ENCODE results near the gene FAS.
"Not testable (repeated sequence)": the region's sequence is repeated elsewhere in the genome, so short reads cannot be mapped to it uniquely, and the experiment has no call there.

The FAS gene

GRCh38 chr10:88995156-88995876, 4.7 kb downstream of the FAS start:
- no peak for DNase-seq

- DNase-seq: no peak
Observed at GRCh38 chr10:88996927-88997326, 6.3 kb downstream of the FAS start.

DNA sequence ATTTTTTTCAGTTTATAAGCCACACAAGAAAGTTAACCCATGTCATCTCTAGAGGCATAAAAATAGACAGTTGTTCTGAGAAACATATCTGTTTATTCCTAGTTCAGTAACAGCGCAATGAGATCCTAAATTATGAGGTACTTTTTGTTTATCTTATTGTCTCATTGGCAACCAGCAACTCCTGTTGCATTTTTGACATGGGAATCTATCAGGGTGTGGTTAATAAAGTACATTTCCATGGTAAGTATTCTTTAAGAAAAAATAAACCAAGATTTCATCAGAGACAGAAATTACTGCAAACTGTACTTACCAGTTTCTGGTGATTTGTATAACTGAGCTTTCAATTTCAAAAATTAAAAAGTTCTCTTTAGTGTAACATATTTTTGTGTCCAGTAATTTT, 9.0 kb downstream of the FAS start:
- DNase-seq: no peak

GRCh38 chr10:89001024-89001728, 10.6 kb downstream of the FAS start:
- DNase-seq: no peak

DNA sequence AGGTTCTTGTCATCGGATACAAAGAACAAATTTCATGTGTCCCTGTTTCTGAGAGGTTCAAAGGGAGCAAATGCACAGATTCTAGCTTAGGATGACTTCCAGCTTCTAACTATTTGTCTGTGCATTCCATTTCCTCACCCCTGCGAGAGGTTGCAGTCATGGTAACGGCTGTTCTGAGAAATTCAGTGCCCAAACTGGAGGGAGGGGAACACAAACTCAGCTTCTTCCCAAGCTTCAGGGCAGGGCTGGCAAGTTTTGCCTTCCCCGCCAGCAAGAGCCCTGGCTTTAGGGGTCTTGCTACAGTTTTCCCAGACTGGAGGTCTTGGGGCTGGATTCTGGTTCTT, 11.1 kb downstream of the FAS start:
- DNase-seq: no peak

GRCh38 chr10:89002226-89002978, 11.8 kb downstream of the FAS start:
- no peak for DNase-seq

- no peak for DNase-seq
Observed at GRCh38 chr10:89003344-89003743, 12.7 kb downstream of the FAS start.

DNA sequence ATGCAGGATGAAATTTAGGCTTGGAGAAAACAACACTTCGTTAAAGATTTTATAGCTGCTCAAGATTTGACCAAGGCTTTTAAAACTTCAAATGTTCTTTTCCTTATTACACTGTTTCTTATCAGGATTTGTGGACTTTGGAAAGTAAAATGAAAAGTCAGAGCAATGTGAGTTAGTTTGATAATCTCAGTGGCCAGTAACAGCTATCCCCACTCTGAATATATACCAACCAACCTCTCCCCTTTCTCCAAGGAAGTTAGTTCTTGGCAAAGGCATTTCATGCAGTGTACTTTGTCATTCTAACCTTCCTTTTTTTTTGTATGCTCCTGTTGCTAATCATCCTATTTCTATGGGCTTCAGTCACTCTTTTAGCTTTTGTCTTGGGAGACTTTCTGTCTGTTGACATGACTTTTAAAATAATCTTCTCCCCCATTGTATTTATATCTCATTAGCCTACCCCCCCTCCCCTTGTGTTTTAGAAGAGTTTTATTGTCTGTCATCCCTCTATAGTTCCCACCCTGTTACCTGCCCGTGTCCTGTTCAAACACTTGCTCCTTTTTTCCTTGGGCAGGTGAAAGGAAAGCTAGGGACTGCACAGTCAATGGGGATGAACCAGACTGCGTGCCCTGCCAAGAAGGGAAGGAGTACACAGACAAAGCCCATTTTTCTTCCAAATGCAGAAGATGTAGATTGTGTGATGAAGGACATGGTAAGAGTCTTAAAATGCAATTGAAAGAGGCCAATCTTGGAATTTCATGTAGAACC, 16.7 kb downstream of the FAS start:
- no peak for DNase-seq

GRCh38 chr10:89018700-89019346, 28.2 kb downstream of the FAS start:
- DNase-seq: not testable (repeated sequence)

GRCh38 chr10:89019569-89020327, 29.1 kb downstream of the FAS start:
- no peak for DNase-seq

GRCh38 chr10:89021526-89021925, 30.9 kb downstream of the FAS start:
- not testable (repeated sequence) for DNase-seq

DNA sequence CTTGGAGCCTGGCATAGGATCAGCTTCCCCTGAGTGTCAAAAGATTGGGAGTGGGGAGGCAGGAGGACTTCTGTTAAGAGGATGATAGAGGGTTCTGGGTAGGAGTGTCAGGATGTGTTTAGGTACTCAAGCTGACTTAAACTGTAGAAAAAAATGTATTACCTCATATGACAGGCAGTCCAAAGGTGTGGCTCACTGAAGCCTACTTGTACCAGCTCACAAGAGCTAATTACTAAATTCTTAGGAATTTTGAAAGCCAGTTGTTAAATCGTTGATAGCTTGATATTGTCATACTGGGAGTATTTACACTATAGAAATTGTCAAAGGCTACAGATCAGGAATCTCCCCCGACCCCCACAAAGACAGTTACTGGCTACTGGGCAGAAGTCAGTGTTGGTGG, 32.1 kb downstream of the FAS start:
- DNase-seq: no peak

GRCh38 chr10:89025453-89025852, 34.9 kb downstream of the FAS start:
- no peak for DNase-seq

DNA sequence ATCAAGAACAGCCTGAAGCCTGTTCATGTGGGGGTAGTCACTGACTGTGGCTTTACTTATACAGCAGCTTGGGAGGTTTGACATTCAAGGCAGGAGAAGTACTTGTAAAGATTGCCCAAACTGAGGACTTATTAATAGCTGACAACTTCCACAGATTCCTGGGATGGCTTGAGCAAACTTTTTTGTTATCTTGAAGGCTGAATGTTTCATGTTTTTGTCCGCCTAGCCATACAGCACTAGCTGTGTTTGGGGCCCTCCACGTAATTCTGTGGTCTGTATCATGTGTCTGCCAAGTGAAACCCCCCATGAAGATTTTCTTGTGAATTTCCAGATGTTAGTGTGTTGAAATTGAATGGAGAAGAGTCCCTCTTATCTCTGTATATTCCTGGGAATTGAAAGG, 38.6 kb downstream of the FAS start:
- no peak for DNase-seq

DNA sequence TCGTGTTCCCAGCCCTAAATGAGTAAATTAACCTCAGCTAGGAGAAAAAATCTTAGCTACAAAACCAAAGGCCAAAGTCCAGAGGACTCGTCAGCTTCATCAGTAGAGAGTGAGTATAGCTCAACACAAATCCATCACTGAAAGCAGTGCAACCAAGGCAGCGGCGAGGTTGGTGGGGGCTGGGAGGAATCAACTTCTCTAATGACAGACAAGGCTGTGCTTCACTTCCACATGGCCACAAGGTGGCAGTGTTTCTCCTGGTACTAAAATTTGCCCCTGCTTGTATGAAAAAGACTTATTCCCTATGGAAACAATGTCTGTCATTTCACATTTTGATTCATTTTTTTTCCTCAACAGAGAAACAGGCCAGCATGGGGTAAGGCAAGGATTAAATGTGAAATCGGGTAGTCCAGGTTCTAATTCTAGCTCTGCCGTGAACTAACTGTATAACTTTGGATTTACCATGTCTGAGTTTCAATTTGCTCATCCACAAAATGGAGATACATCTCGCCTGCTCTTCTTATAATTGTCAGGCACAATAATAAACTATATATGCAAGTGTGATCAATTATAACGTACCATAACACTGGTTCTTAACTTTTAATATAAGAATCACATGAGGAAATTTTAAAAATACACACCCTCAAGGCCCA, 39.3 kb downstream of the FAS start:
- DNase-seq: peak; percentile 2

DNA sequence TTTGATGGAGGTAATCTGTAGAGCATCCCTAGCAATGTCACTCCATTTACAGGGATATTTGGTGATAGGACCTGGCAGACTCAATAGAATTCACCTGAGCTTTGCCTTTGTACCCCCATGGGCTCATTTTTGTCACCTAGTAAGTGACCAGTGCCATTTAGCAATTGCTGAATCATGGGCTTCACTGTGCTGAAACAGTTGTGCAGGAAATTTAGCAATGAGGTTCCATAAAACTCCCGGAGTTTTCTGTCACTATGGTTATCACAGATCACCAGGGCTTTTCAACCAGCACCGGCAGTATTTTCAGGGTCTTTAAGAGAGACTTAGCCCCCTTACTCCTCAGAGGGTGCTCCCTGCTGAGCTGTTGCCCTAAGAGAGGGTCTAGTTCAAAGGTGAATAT, 40.2 kb downstream of the FAS start:
- DNase-seq: no peak

GRCh38 chr10:89032141-89032891, 41.7 kb downstream of the FAS start:
- DNase-seq: no peak

DNA sequence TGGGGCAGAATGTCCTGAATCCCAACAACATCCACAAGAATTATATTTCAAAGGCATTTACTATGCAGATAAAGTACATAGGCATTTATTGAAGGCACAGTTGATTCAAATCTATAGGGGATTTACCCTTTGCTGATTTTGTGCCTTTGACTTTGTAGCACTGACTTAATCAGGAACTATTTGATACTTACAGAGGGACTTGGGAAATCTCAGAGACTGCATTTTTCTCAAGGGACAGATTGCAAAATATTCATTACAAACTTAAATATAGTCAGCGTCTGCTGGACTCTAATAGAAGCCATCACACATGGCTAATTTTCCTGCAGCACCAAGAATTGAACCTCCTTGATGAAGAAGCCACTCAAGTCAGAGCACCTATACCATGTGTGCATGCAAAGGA, 44.9 kb downstream of the FAS start:
- DNase-seq: no peak

GRCh38 chr10:89037096-89037495, 46.5 kb downstream of the FAS start:
- DNase-seq: no peak

DNA sequence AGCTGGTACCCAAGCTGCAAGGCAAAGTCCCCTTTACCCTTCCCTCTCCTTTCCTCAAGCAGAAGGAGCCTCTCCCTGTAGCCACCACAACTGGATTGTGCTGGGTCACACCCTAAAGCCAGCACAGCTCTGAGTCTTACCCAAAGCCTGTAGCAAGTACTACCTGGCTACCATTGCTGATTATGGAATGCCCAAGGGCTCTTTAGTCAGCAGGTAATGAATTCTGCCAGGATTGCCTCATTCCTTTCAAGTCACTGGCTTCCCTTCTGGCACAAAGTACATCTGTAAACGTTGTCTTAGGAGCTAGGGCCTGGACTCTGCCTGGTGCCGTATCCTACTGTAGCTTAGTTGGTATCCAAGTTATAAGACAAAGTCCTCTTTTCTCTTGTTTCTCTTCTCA, 52.0 kb downstream of the FAS start:
- DNase-seq: no peak

DNA sequence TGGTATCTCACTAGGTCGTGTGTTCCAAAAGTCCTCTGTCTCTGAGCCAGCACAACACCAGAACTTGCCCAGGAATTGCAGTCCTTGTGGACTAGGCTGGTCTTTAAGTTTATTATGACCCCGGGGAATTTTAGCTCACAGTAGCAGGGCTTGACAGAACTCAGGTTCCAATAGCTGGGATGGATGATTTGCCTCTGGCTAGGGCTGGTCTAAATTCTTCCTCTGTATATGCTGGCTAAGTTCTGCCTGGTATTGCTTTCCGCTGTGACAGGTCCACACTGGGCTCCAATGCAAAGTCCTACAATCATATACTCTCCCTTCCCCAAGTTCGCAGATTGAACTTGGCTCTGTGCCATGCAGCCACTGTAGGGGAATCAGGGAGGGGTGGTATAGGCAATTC, 52.5 kb downstream of the FAS start:
- no peak for DNase-seq

Measured in NCI-H2081 treated with DMSO at 0.1 percent for 48 hours (cell line).